ENCODE measurements around the gene CHRNA9.

DNA sequence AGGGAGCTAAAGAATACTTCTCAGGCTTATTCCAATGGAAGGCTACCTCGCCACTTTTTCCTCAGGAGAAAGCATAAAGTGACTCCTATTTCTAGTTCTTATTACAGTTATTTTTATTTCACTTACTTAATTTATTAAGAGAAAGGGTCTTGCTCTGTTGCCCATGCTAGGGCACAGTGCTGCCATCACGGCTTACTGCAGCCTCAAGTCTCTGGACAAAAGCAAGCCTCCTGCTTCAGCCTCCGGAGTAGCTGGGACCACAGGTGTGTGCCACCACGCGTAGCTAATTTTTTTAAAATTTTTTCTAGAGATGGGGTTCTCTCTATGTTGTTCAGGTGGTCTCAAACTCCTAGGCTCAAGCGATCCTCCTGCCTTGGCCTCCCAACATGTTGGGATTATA is 36.0 kb upstream of the CHRNA9 start:
- TF ChIP-seq, protein P1, sequence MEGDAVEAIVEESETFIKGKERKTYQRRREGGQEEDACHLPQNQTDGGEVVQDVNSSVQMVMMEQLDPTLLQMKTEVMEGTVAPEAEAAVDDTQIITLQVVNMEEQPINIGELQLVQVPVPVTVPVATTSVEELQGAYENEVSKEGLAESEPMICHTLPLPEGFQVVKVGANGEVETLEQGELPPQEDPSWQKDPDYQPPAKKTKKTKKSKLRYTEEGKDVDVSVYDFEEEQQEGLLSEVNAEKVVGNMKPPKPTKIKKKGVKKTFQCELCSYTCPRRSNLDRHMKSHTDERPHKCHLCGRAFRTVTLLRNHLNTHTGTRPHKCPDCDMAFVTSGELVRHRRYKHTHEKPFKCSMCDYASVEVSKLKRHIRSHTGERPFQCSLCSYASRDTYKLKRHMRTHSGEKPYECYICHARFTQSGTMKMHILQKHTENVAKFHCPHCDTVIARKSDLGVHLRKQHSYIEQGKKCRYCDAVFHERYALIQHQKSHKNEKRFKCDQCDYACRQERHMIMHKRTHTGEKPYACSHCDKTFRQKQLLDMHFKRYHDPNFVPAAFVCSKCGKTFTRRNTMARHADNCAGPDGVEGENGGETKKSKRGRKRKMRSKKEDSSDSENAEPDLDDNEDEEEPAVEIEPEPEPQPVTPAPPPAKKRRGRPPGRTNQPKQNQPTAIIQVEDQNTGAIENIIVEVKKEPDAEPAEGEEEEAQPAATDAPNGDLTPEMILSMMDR (IDR thresholded peaks at IDR 0.05; ENCODE audit: poor library complexity) = no peak
- TF ChIP-seq EZH2 (IDR thresholded peaks at IDR 0.05; ENCODE audit: borderline replicate concordance) = no peak
